GM12801 (cell line): ENCODE measurements around the gene LRBA.

ENCODE experiments used
- TF ChIP-seq, protein P1 (sequence below): IDR thresholded peaks from one replicate; pipeline ENCODE4 v1.5.1; 2011; ENCODE audit warnings: control low read depth; ENCODE audit not compliant: insufficient read length; ENCODE audit errors: extremely low read depth

The LRBA gene

GRCh38 chr4:150586162-150586810 lies 428.8 kb downstream of the LRBA start:
- TF ChIP-seq, protein P1, sequence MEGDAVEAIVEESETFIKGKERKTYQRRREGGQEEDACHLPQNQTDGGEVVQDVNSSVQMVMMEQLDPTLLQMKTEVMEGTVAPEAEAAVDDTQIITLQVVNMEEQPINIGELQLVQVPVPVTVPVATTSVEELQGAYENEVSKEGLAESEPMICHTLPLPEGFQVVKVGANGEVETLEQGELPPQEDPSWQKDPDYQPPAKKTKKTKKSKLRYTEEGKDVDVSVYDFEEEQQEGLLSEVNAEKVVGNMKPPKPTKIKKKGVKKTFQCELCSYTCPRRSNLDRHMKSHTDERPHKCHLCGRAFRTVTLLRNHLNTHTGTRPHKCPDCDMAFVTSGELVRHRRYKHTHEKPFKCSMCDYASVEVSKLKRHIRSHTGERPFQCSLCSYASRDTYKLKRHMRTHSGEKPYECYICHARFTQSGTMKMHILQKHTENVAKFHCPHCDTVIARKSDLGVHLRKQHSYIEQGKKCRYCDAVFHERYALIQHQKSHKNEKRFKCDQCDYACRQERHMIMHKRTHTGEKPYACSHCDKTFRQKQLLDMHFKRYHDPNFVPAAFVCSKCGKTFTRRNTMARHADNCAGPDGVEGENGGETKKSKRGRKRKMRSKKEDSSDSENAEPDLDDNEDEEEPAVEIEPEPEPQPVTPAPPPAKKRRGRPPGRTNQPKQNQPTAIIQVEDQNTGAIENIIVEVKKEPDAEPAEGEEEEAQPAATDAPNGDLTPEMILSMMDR: no peak

GRCh38 chr4:150585611-150586010 lies 429.5 kb downstream of the LRBA start:
- TF ChIP-seq, protein P1: no peak

GRCh38 chr4:150584111-150584915 lies 430.8 kb downstream of the LRBA start:
- TF ChIP-seq, protein P1: no peak

GRCh38 chr4:150583287-150584110 lies 431.6 kb downstream of the LRBA start:
- TF ChIP-seq, protein P1: no peak

- TF ChIP-seq, protein P1: no peak
Measured at GRCh38 chr4:150582873-150583286, 432.2 kb downstream of the LRBA start.

GRCh38 chr4:150582146-150582872 lies 432.8 kb downstream of the LRBA start, which contains the start of gene MAB21L2:
TSS of gene MAB21L2 (plus strand) at chr4:150582151. CDS start at chr4:150583030, 879 bp downstream.
- TF ChIP-seq, protein P1: no peak

DNA sequence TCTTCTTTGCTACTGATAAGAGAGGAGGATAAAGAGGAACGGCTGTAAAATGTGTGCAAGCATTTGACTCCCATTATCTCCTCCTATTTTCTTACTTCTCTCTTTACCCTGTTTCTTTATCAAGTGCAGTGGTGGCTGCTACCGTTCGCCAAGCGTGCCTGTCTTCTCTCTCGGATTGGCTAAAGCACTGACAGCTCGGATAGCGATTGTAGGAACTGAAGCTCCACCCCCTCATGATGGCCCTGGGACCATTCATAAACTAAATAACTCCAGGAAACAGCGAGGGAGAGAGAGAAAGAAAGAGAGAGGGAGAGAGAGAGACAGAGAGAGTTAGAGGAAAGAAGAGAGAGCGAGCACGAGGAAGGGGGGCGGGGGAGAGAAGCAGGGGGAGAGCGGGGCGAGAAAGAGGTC lies 433.4 kb downstream of the LRBA start:
- TF ChIP-seq, protein P1: no peak
